IMR-90 (cell line): ENCODE measurements around the gene RAMP3. TPM values are rescaled to one million over a fixed set of nuclear protein-coding genes. Genes with fewer than 3 reads are reported as not detected.

Experiments used
- ATAC-seq: fragments of 200-7000 bp; cut with Tn5 transposase; 2 replicates; pipeline ENCODE4 v1.9.1; 2020; ENCODE audit warnings: low read depth, mild to moderate bottlenecking, moderate library complexity
- BruUV-seq: library from RNA; stranded (reverse); fragments of 400-500 nt; replicated peaks from 2 replicates; lab custom pipeline; 2021; lab: Mats Ljungman, UMichigan
- CTCF ChIA-PET: fragments of 300-600 bp; formaldehyde crosslinking; extraction: SDS; loops from one replicate; lab custom pipeline; 2021; ENCODE audit warnings: antibody characterized with exemption; lab: Yijun Ruan, JAX
- POLR2A ChIA-PET: fragments of 300-600 bp; sonication (Branson Sonifier 250); formaldehyde crosslinking; loops from one replicate; lab custom pipeline; 2022; ENCODE audit warnings: antibody characterized with exemption; ENCODE audit not compliant: unreplicated experiment; lab: Charles Lee
- DNase-seq: peaks from one replicate; pipeline ENCODE4 v3.0.0; 2013
- H2AFZ ChIP-seq: replicated peaks from 2 replicates; pipeline ENCODE3; 2013; ENCODE audit warnings: low read length, mild to moderate bottlenecking; ENCODE audit not compliant: poor library complexity
- H2AK5ac ChIP-seq: 2 replicates; pipeline ENCODE4 v1.6.1; 2013; ENCODE audit warnings: low read depth, low read length, inconsistent platforms
- H2AK9ac ChIP-seq: replicated peaks from 2 replicates; pipeline ENCODE3; 2013; ENCODE audit warnings: mild to moderate bottlenecking, low read depth, low read length, moderate library complexity; ENCODE audit not compliant: poor library complexity
- H2BK120ac ChIP-seq: 2 replicates; pipeline ENCODE4 v1.6.1; 2013; ENCODE audit warnings: low read depth, low read length, inconsistent platforms
- H2BK15ac ChIP-seq: 3 replicates; pipeline ENCODE4 v1.6.1; 2013; ENCODE audit warnings: low read depth, low read length, inconsistent platforms
- H2BK20ac ChIP-seq: 2 replicates; pipeline ENCODE4 v1.6.1; 2013; ENCODE audit warnings: low read depth, mild to moderate bottlenecking, inconsistent platforms, low read length, moderate library complexity
- H2BK5ac ChIP-seq: 2 replicates; pipeline ENCODE4 v1.6.1; 2013; ENCODE audit warnings: mild to moderate bottlenecking, low read depth, low read length, inconsistent platforms; ENCODE audit not compliant: poor library complexity, severe bottlenecking
- H3K14ac ChIP-seq: replicated peaks from 2 replicates; pipeline ENCODE4 v1.6.1; 2013; ENCODE audit warnings: low read depth, low read length, inconsistent platforms
- H3K18ac ChIP-seq: 2 replicates; pipeline ENCODE4 v1.6.1; 2013; ENCODE audit warnings: low read depth, low read length, control low read depth
- H3K23ac ChIP-seq: 2 replicates; pipeline ENCODE4 v1.6.1; 2013; ENCODE audit warnings: low read depth, low read length, inconsistent platforms
- H3K27ac ChIP-seq: 2 replicates; pipeline ENCODE4 v1.5.1; 2013; ENCODE audit warnings: mild to moderate bottlenecking, control low read depth, low read length; ENCODE audit not compliant: insufficient read depth
- H3K27me3 ChIP-seq: 2 replicates; pipeline ENCODE4 v1.6.1; 2013; ENCODE audit warnings: low read length; ENCODE audit not compliant: control insufficient read depth, insufficient read depth
- H3K36me3 ChIP-seq: 2 replicates; pipeline ENCODE4 v1.6.1; 2013; ENCODE audit warnings: low read length, mixed read lengths; ENCODE audit not compliant: control insufficient read depth, insufficient read depth
- H3K4ac ChIP-seq: 2 replicates; pipeline ENCODE4 v1.6.1; 2013; ENCODE audit warnings: low read depth, low read length, inconsistent platforms
- H3K4me1 ChIP-seq: 2 replicates; pipeline ENCODE4 v1.6.1; 2013; ENCODE audit warnings: low read length, mixed read lengths; ENCODE audit not compliant: control insufficient read depth, insufficient read depth
- H3K4me2 ChIP-seq: 2 replicates; pipeline ENCODE4 v1.6.1; 2013; ENCODE audit warnings: low read depth, mild to moderate bottlenecking, control low read depth, low read length, moderate library complexity
- H3K4me3 ChIP-seq: 2 replicates; pipeline ENCODE4 v1.5.1; 2013; ENCODE audit warnings: low read depth, mild to moderate bottlenecking, control low read depth, low read length, moderate library complexity; ENCODE audit not compliant: insufficient read depth
- H3K56ac ChIP-seq: 2 replicates; pipeline ENCODE4 v1.6.1; 2013; ENCODE audit warnings: low read length, inconsistent platforms; ENCODE audit not compliant: insufficient read depth; ENCODE audit errors: extremely low read depth
- H3K79me1 ChIP-seq, 2 experiments: 2 replicates each; pipeline ENCODE4 v1.6.1; 2013; ENCODE audit warnings: low read length in 2 of 2, inconsistent platforms in 1 of 2, low read depth in 1 of 2
- H3K9ac ChIP-seq: 2 replicates; pipeline ENCODE4 v1.6.1; 2013; ENCODE audit warnings: low read depth, low read length, control low read depth
- H3K9me1 ChIP-seq: 2 replicates; pipeline ENCODE4 v1.6.1; 2013; ENCODE audit warnings: low read length, inconsistent platforms; ENCODE audit not compliant: insufficient read depth
- H3K9me3 ChIP-seq: 2 replicates; pipeline ENCODE4 v1.6.1; 2013; ENCODE audit warnings: low read length; ENCODE audit not compliant: control insufficient read depth, insufficient read depth
- H4K20me1 ChIP-seq: 2 replicates; pipeline ENCODE4 v1.6.1; 2013; ENCODE audit warnings: low read length, inconsistent platforms; ENCODE audit not compliant: insufficient read depth
- H4K5ac ChIP-seq: 2 replicates; pipeline ENCODE4 v1.6.1; 2013; ENCODE audit warnings: mild to moderate bottlenecking, low read depth, low read length, control low read depth
- H4K8ac ChIP-seq, 2 experiments: 2 replicates each; pipeline ENCODE4 v1.6.1; 2013; ENCODE audit warnings: low read depth in 2 of 2, low read length in 2 of 2, control low read depth in 1 of 2, inconsistent platforms in 1 of 2
- H4K91ac ChIP-seq: 2 replicates; pipeline ENCODE4 v1.6.1; 2013; ENCODE audit warnings: low read depth, low read length, inconsistent platforms; ENCODE audit not compliant: insufficient read depth
- CTCF ChIP-seq: conservative IDR thresholded peaks from 2 replicates; pipeline ENCODE4 v1.5.1; 2012; ENCODE audit warnings: mild to moderate bottlenecking, low read depth, low read length, improper control_type of control experiment
- RCOR1 ChIP-seq: IDR thresholded peaks from 2 replicates; pipeline ENCODE4 v1.6.1; 2012; ENCODE audit warnings: mild to moderate bottlenecking, low read length, improper control_type of control experiment; ENCODE audit not compliant: insufficient replicate concordance
- WGBS, 2 experiments: methylation state at CpG; one replicate each; pipeline versions ENCODE4 v1.1.5 to v1.1.7; 2013; ENCODE audit warnings: missing lambda C conversion rate in 2 of 2; ENCODE audit not compliant: insufficient read length in 1 of 2; ENCODE audit errors: extremely low coverage in 2 of 2; 5-methylcytosine and 5-hydroxymethylcytosine counted together
- dilution Hi-C: fragments of 300-500 bp; cut with HindIII; formaldehyde crosslinking; loops from one replicate; pipeline ENCODE4 v1.14.3; 2018; ENCODE audit warnings: low sequenced_read_pairs; ENCODE audit not compliant: unreplicated experiment
- in situ Hi-C: fragments of 300-500 bp; cut with MboI; formaldehyde crosslinking; loops from 3 replicates; pipeline ENCODE4 v1.14.3; 2019; ENCODE audit warnings: low sequenced_read_pairs, inconsistent platforms, mixed read lengths
- intact Hi-C: fragments of 100-400 bp; cut with micrococcal nuclease; formaldehyde crosslinking; loops from 2 replicates; pipeline ENCODE4 v1.10.0; 2022
- polyA plus RNA-seq, 3 experiments: library from polyadenylated mRNA; depleted of rRNA; stranded (reverse); fragments of >200 nt; gene quantifications; 2 replicates each; pipeline ENCODE4 v1.2.3, GENCODE V29; 2012; ENCODE audit warnings: low replicate concordance in 1 of 3
- total RNA-seq: library from RNA; depleted of rRNA; stranded (reverse); fragments of >200 nt; gene quantifications from 2 replicates; pipeline ENCODE4 v1.2.3, GENCODE V29; 2012

Gene RAMP3
- total and polyA plus RNA-seq, 2 of the 4 experiments (the other 2 are of a cell fraction) = not detected

GRCh38 chr7:45187089-45187945 lies 29.7 kb downstream of the RAMP3 start (continued):
- TF ChIP-seq CTCF = no peak

- TF ChIP-seq RCOR1 = no peak
- H3K27ac ChIP-seq = no peak overlapping the region
- no peaks in the 10 kb centered on the region for H3K9me3 ChIP-seq
- no peaks in the 10 kb centered on the region for H3K36me3 ChIP-seq
- H2BK120ac ChIP-seq = no peak overlapping the region
- no peak overlapping the region for H3K4me2 ChIP-seq
- no peak overlapping the region for H2AFZ ChIP-seq
- H3K4me3 ChIP-seq = no peak overlapping the region
- no peak overlapping the region for H2BK20ac ChIP-seq
- dilution Hi-C loops = no loop called here
- H2BK15ac ChIP-seq = no peak overlapping the region
- H4K91ac ChIP-seq = no peak overlapping the region
- no peak overlapping the region for H4K5ac ChIP-seq
- ChIA-PET CTCF (no interaction called here), POLR2A (no interaction called here)
- H3K14ac ChIP-seq = no peak overlapping the region
- DNase-seq = no peak
- 80% methylated on average over 5 of the region's 8 CpGs; no CpG with 5 or more reads in 1 of the 2 experiments for WGBS, 2 experiments
- H3K4me1 ChIP-seq = no peaks in the 10 kb centered on the region
- no peak overlapping the region for H2AK5ac ChIP-seq
- intact Hi-C loops = no loop called here
- BruUV-seq = no TSS peak
- H3K79me1 ChIP-seq = no peaks in the 10 kb centered on the region
- H3K56ac ChIP-seq = no peak overlapping the region
- peaks cover 17% of the 10 kb centered on the region for H3K27me3 ChIP-seq
- H3K18ac ChIP-seq = no peak overlapping the region
- ATAC-seq = no peak
- H3K23ac ChIP-seq = no peak overlapping the region
- H2BK5ac ChIP-seq = no peak overlapping the region
- H2AK9ac ChIP-seq = no peak overlapping the region
- no peaks in the 10 kb centered on the region for H3K9me1 ChIP-seq
- in situ Hi-C loops = no loop called here
- no peak overlapping the region for H3K4ac ChIP-seq
- H4K8ac ChIP-seq = no peak overlapping the region
- H4K20me1 ChIP-seq = no peaks in the 10 kb centered on the region
- H3K9ac ChIP-seq = no peak overlapping the region
These were observed 30.4 kb downstream of the RAMP3 start for GRCh38 chr7:45187946-45188411.
